ENCODE measurements around the gene CAVIN2.

DNA sequence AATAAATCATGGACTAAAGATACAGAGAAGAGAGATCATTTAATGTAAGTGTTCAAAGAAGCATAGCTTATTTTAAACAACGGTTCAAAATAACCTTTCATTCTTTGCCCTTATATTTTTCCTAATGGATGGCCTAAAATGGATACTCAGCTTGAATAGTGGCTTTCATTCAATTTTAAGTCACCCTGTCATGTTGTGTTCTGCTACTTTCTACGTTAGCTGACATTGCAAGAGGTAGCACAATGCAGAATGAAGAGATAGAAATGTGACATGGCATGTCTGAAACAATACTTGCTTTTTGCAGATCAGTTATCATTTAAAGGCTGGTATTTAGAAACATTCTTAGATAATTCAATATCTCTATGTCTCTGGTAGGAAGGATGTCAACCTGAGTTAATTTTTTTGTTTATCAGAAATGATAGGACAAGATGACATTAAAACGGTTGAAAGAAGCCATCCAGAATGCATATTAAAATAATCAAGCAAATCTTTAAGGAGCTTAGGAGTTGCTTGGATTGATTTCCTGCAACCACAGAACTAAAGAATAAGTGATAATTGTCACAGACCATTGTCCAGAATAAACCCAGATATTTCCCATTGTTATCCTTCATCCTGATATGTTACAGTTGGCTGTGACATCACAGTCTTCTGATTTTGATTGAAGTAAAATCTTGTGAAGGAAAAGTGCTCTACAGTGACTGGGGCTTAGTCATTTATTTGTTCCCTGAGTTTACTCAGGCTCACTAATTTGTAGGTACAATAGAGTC lies 41.7 kb upstream of the CAVIN2 start:
- TF ChIP-seq, protein P1, sequence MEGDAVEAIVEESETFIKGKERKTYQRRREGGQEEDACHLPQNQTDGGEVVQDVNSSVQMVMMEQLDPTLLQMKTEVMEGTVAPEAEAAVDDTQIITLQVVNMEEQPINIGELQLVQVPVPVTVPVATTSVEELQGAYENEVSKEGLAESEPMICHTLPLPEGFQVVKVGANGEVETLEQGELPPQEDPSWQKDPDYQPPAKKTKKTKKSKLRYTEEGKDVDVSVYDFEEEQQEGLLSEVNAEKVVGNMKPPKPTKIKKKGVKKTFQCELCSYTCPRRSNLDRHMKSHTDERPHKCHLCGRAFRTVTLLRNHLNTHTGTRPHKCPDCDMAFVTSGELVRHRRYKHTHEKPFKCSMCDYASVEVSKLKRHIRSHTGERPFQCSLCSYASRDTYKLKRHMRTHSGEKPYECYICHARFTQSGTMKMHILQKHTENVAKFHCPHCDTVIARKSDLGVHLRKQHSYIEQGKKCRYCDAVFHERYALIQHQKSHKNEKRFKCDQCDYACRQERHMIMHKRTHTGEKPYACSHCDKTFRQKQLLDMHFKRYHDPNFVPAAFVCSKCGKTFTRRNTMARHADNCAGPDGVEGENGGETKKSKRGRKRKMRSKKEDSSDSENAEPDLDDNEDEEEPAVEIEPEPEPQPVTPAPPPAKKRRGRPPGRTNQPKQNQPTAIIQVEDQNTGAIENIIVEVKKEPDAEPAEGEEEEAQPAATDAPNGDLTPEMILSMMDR (IDR thresholded peaks at IDR 0.05; ENCODE audit: low read depth, low read length) = no peak
- TF ChIP-seq MYC (IDR thresholded peaks at IDR 0.05; ENCODE audit: low read depth, low read length) (no peak), POLR2A (IDR thresholded peaks at IDR 0.05; ENCODE audit: extremely low read depth, insufficient read length) (no peak)
- TF ChIP-seq, protein P2, sequence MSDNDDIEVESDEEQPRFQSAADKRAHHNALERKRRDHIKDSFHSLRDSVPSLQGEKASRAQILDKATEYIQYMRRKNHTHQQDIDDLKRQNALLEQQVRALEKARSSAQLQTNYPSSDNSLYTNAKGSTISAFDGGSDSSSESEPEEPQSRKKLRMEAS (IDR thresholded peaks at IDR 0.05; ENCODE audit: low read depth, low read length) = no peak

Data from NB4 (cell line).